Karpas-422 (cell line): ENCODE measurements around the gene KHDC4. TPM values are rescaled to one million over a fixed set of nuclear protein-coding genes. Genes with fewer than 3 reads are reported as not detected.
"Not testable (repeated sequence)": the region's sequence is repeated elsewhere in the genome, so short reads cannot be mapped to it uniquely, and the experiment has no call there.

Experiments
- DNase-seq: peaks from one replicate; pipeline ENCODE4 v3.0.0-alpha.2; 2015
- H2AFZ ChIP-seq: fragments of 200-600 bp; sonication (generic); 2 replicates; pipeline ENCODE4 v1.6.1; 2014; ENCODE audit warnings: antibody characterized with exemption, low read length, mixed read lengths
- H3K27ac ChIP-seq: fragments of 200-600 bp; sonication (generic); 2 replicates; pipeline ENCODE4 v1.5.1; 2014; ENCODE audit warnings: mild to moderate bottlenecking, low read length, moderate library complexity
- H3K27me3 ChIP-seq: fragments of 200-600 bp; sonication (generic); 2 replicates; pipeline ENCODE4 v1.6.1; 2014; ENCODE audit warnings: low read length, mixed read lengths
- H3K36me3 ChIP-seq: fragments of 200-600 bp; sonication (generic); 2 replicates; pipeline ENCODE4 v1.6.1; 2014; ENCODE audit warnings: low read length, mixed read lengths; ENCODE audit not compliant: insufficient read depth
- H3K4me1 ChIP-seq: fragments of 200-600 bp; sonication (generic); 2 replicates; pipeline ENCODE4 v1.6.1; 2014; ENCODE audit warnings: mild to moderate bottlenecking, low read length, mixed read lengths
- H3K4me2 ChIP-seq: fragments of 200-600 bp; sonication (generic); 2 replicates; pipeline ENCODE4 v1.6.1; 2014; ENCODE audit warnings: low read length, low read depth, mild to moderate bottlenecking; ENCODE audit not compliant: poor library complexity, severe bottlenecking
- H3K4me3 ChIP-seq: fragments of 200-600 bp; sonication (generic); 2 replicates; pipeline ENCODE4 v1.5.1; 2014; ENCODE audit warnings: mild to moderate bottlenecking, antibody characterized with exemption, low read length, mixed read lengths
- H3K79me2 ChIP-seq: fragments of 200-600 bp; sonication (generic); 2 replicates; pipeline ENCODE4 v1.6.1; 2014; ENCODE audit warnings: mild to moderate bottlenecking, low read length, mixed read lengths
- H3K9ac ChIP-seq: fragments of 200-600 bp; sonication (generic); 2 replicates; pipeline ENCODE4 v1.6.0; 2014; ENCODE audit warnings: low read length
- H3K9me2 ChIP-seq: fragments of 200-600 bp; sonication (generic), shearing (Covaris generic); replicated peaks from 2 replicates; pipeline ENCODE4 v1.6.0; 2014; ENCODE audit warnings: mild to moderate bottlenecking, low read length, moderate library complexity; ENCODE audit not compliant: insufficient read depth
- H3K9me3 ChIP-seq: fragments of 300-700, 200-600 bp; sonication (generic); 2 replicates; pipeline ENCODE4 v1.6.1; 2014; ENCODE audit warnings: low read length, mixed read lengths
- H4K20me1 ChIP-seq: fragments of 200-600 bp; sonication (generic); 2 replicates; pipeline ENCODE4 v1.6.1; 2014; ENCODE audit warnings: mild to moderate bottlenecking, antibody characterized with exemption, low read length, low read depth; ENCODE audit not compliant: insufficient read depth
- total RNA-seq: library from RNA; depleted of rRNA; stranded (reverse); fragments of >200 nt; shearing (Covaris generic); gene quantifications from 2 replicates; pipeline ENCODE4 v1.2.3, GENCODE V29; 2014; ENCODE audit warnings: low replicate concordance

KHDC4 gene
- total RNA-seq, 1 experiment from 2014 or later = 63.2 TPM

DNA sequence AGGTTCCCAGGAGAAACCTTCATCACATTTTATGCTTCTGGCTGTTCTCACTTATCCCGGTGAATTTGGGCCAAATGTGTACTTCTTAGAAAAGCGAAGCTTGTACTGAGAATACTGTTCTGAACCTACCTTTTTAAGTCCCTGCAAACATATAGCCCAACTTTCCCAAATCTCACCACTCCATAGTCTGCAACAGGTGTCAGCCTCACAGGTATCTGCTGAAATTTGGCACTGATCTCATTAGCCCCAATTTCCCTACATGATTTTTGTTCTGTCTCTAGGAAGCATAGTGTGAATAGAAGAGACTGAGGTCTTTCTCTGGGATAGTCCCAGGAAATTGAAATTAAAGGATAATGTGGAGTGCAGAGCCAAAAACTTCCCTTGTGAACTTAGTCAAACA, 34.5 kb downstream of the KHDC4 start:
- H4K20me1 ChIP-seq = no peaks in the 10 kb centered on the region
- no peaks in the 10 kb centered on the region for H3K27me3 ChIP-seq
- H3K4me3 ChIP-seq = no peak overlapping the region
- H2AFZ ChIP-seq = no peak overlapping the region
- H3K9ac ChIP-seq = no peak overlapping the region
- no peaks in the 10 kb centered on the region for H3K4me1 ChIP-seq
- no peak overlapping the region for H3K27ac ChIP-seq
- peaks cover 46% of the 10 kb centered on the region for H3K36me3 ChIP-seq
- no peaks in the 10 kb centered on the region for H3K9me2 ChIP-seq
- no peak overlapping the region for H3K4me2 ChIP-seq
- no peaks in the 10 kb centered on the region for H3K79me2 ChIP-seq
- no peaks in the 10 kb centered on the region for H3K9me3 ChIP-seq
- no peak for DNase-seq

DNA sequence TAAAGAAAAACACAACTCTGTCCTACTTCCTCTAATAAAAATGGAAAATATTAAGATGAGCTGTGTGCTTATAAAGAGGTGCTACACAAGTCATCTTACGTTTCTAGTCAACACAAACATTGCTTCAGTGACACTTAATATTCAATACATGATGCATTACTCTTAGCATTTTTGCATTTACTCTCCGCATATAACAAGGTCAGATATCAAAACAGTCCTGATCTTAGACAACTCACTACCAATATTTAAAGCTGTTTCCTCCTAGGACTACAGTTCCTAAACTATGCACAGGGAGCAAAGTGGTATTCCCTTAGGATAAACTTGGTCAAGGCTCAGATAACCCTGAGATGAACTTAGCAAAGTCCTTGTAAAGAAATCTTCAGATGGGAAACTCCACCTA, 35.3 kb downstream of the KHDC4 start:
- no peak overlapping the region for H3K4me2 ChIP-seq
- H3K36me3 ChIP-seq = peaks cover 39% of the 10 kb centered on the region
- no peak overlapping the region for H3K4me3 ChIP-seq
- no peak overlapping the region for H2AFZ ChIP-seq
- no peak overlapping the region for H3K9ac ChIP-seq
- H4K20me1 ChIP-seq = no peaks in the 10 kb centered on the region
- no peaks in the 10 kb centered on the region for H3K9me2 ChIP-seq
- DNase-seq = no peak
- no peaks in the 10 kb centered on the region for H3K9me3 ChIP-seq
- no peaks in the 10 kb centered on the region for H3K27me3 ChIP-seq
- no peaks in the 10 kb centered on the region for H3K79me2 ChIP-seq
- no peak overlapping the region for H3K27ac ChIP-seq
- no peaks in the 10 kb centered on the region for H3K4me1 ChIP-seq

DNA sequence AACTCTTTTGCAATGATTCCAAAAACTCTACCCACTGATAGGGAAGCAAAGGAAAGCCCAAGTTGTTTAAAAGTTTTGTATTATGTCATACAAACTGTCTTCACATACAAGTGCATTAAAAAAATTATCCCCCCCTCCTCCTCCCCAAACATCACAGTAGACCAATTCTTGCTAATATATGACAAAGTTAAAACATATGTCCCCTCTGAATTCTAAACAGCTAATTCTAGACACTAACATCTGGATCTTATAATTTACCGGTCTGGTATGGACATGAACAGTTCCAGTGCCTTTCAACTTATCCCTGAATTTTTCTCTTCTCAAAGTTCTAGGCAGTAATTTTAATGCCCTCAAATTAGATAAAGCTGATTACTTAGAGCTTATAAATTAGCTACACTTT, 36.5 kb downstream of the KHDC4 start:
- H4K20me1 ChIP-seq = no peaks in the 10 kb centered on the region
- peaks cover 35% of the 10 kb centered on the region for H3K36me3 ChIP-seq
- no peak overlapping the region for H3K4me2 ChIP-seq
- no peak overlapping the region for H3K27ac ChIP-seq
- no peak for DNase-seq
- H3K27me3 ChIP-seq = no peaks in the 10 kb centered on the region
- no peaks in the 10 kb centered on the region for H3K9me3 ChIP-seq
- H2AFZ ChIP-seq = no peak overlapping the region
- H3K9me2 ChIP-seq = no peaks in the 10 kb centered on the region
- H3K9ac ChIP-seq = no peak overlapping the region
- no peaks in the 10 kb centered on the region for H3K79me2 ChIP-seq
- H3K4me1 ChIP-seq = no peaks in the 10 kb centered on the region
- no peak overlapping the region for H3K4me3 ChIP-seq

DNA sequence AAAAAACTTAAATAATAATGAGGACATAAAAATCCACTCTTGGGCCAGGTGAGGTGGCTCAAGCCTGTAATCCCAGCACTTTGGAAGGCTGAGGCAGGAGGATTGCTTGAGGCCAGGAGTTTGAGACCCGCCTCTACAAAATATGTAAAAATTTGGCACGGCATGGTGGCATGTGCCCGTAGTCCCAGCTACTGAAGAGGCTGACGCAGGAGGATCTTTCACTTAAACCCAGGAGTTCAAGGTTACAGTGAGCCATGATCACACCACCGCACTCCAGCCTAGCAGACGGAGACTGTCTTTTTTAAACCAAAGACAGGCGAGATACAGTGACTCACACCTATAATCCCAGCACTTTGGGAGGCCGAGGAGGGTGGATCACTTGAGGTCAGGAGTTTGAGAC, 37.7 kb downstream of the KHDC4 start:
- not testable (repeated sequence) for H3K79me2 ChIP-seq, H3K27me3 ChIP-seq, H3K27ac ChIP-seq, H3K9ac ChIP-seq, H3K9me2 ChIP-seq, H3K4me2 ChIP-seq, H3K4me3 ChIP-seq, DNase-seq, H3K4me1 ChIP-seq, H2AFZ ChIP-seq, H4K20me1 ChIP-seq, H3K9me3 ChIP-seq
- H3K36me3 ChIP-seq = peaks cover 35% of the 10 kb centered on the region

DNA sequence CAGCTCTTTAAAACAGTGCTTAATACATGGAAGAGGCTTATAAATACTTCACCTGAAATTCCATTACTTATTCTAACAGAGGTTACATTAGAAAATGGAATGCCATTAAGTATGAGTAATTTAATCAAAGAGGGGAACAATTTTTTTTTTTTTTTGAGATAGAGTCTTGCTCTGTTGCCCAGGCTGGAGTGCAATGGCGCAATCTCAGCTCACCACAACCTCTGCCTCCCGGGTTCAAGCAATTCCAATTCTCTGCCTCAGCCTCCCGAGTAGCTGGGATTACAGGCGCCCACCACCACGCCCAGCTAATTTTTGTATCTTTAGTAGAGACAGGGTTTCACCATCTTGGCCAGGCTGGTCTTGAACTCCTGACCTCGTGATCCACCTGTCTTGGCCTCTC, 38.6 kb downstream of the KHDC4 start:
- H3K9me2 ChIP-seq, H3K9ac ChIP-seq, H3K4me1 ChIP-seq, H2AFZ ChIP-seq, H4K20me1 ChIP-seq, H3K9me3 ChIP-seq, DNase-seq, H3K27me3 ChIP-seq, H3K79me2 ChIP-seq, H3K4me2 ChIP-seq, H3K27ac ChIP-seq, H3K4me3 ChIP-seq: not testable (repeated sequence)
- peaks cover 28% of the 10 kb centered on the region for H3K36me3 ChIP-seq

DNA sequence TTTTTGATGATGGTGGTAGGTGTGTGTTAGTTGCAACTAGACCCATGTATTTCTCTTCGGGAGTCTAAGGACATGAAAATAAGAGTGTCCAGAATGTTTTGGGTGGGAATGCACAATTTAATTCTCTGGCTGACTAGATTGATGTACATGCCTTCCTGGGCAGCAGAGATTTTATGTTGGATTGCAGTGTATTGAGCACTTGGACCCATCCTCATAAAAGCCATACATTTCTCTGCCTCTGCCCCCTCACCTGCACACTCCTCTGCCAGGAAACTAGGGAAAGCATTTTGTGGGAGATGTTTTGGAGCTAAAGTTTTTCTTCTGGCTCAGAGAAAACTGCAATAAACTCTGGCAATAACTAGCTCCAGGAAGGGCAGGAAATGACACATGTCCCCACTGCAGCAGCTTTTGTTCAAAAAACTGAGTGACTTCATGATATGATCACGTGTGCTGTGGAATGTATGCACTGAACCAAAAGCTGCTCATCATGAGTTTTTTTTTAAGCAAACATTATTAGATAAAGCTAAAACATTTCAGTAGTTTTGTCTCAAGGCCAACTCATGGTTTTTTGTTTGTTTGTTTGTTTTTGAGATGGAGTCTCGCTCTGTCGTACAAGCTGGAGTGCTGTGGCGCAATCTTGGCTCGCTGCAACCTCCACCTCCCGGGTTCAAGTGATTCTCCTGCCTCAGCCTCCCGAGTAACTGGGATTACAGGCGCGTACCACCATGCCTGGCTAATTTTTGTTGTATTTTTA, 40.6 kb downstream of the KHDC4 start:
- Histone ChIP-seq H3K79me2 (no peaks in the 10 kb centered on the region), H3K4me2 (no peak overlapping the region), H3K4me3 (no peak overlapping the region), H3K27ac (no peak overlapping the region), H3K36me3 (peaks cover 8% of the 10 kb centered on the region), H3K27me3 (no peaks in the 10 kb centered on the region), H4K20me1 (no peaks in the 10 kb centered on the region), H2AFZ (no peak overlapping the region), H3K9me2 (no peaks in the 10 kb centered on the region), H3K9me3 (no peaks in the 10 kb centered on the region), H3K4me1 (no peaks in the 10 kb centered on the region), H3K9ac (no peak overlapping the region)
- no peak for DNase-seq

DNA sequence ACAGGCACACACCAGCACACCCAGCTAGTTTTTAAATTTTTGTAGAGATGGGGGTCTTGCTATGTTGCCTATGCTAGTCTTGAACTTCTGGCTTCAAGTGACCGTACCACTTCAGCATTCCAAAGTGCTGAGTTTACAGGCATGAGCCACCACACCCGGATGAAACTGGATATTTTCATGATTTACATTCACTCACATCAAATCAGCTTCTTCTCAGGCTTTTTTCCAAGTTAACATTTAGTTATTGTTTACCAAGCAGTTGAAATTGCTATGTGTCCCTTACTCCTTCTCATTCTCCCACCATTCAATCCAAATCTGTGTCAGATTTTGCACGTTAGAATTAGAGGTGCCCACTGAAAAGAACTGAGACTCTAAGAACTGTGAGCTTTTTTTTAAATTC, 41.4 kb downstream of the KHDC4 start:
- Histone ChIP-seq H3K4me1 (no peaks in the 10 kb centered on the region), H2AFZ (no peak overlapping the region), H3K27me3 (no peaks in the 10 kb centered on the region), H3K9me2 (no peaks in the 10 kb centered on the region), H3K36me3 (peaks cover 5% of the 10 kb centered on the region), H3K4me2 (no peak overlapping the region), H3K79me2 (no peaks in the 10 kb centered on the region), H3K27ac (no peak overlapping the region), H3K9me3 (no peaks in the 10 kb centered on the region), H3K9ac (no peak overlapping the region), H4K20me1 (no peaks in the 10 kb centered on the region), H3K4me3 (no peak overlapping the region)
- DNase-seq = no peak

DNA sequence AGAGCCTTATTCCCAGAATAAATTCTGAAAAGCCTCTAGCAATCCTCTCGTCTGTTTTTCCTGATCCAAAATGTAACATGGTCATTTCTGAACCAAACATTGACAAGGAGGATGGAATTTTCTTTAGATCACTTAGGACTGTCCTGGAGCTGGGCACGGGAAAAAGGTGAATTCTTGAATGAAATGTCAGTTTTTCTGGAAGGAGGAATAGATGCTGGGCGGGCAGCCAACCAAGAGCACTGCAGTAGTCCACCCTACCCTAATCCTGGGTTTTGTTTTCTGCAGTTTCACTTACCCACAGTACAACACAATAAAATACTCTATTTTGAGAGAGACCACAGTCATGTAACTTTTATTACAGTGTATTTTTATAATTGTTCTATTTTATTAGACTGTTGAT, 44.0 kb downstream of the KHDC4 start:
- no peaks in the 10 kb centered on the region for H3K27me3 ChIP-seq
- DNase-seq = no peak
- H3K36me3 ChIP-seq = no peaks in the 10 kb centered on the region
- no peaks in the 10 kb centered on the region for H3K79me2 ChIP-seq
- H3K4me2 ChIP-seq = no peak overlapping the region
- no peak overlapping the region for H3K27ac ChIP-seq
- H3K9me2 ChIP-seq = no peaks in the 10 kb centered on the region
- no peaks in the 10 kb centered on the region for H3K4me1 ChIP-seq
- H3K9ac ChIP-seq = no peak overlapping the region
- no peaks in the 10 kb centered on the region for H3K9me3 ChIP-seq
- H4K20me1 ChIP-seq = no peaks in the 10 kb centered on the region
- no peak overlapping the region for H2AFZ ChIP-seq
- H3K4me3 ChIP-seq = no peak overlapping the region
